GM19351 (cell line): ENCODE results near the gene STOML1.

Experiments
- ATAC-seq: cut with Tn5 transposase; IDR thresholded peaks from one replicate; pipeline ENCODE4 v1.9.1; 2021; ENCODE audit warnings: mild to moderate bottlenecking, moderate library complexity; ENCODE audit not compliant: unreplicated experiment

STOML1 gene

GRCh38 chr15:74022706-74023470 lies 30.8 kb upstream of the STOML1 start:
- no peak for ATAC-seq

DNA sequence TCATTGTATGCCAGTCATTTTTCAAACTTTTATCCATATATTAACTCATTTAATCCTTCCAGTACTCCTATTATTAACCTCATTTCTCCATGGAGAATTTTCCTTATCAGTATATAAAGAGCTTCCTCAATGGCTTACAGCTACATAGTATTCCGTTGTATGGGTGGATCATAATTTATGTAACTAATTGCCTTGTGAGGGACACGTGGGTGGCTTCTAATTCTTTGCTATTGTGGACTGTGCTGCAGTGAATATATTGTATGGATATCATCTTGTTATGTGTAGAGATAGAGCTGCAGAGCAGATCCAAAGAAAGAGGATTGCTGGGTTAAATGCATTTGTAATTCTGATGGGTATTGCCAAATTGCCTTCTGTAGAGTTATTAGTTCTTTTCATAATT lies 27.6 kb upstream of the STOML1 start:
- ATAC-seq: no peak

DNA sequence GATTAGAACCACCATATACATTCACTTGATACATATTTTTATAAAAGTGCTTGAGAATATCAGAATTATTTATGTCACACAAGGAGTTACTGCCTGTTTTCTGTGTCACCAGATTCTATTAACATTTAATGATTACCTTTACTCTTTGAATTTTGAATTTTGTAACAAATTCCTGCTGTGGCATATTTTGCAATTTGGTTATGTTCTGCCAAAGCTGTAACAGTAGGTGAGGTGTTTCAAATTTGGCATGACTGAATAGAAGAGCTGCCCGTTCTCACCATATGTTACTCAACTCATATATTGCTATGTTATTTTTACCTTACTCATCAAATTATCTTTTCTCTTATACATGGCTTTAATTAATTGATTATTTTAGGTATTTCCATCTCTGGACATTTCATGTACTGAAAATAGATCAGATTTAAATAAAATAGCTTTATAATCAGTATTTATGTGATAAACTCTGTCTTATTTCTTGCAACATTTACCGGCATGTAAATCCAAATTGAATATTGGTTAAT lies 21.3 kb upstream of the STOML1 start:
- ATAC-seq: no peak

- ATAC-seq: no peak
Measured at GRCh38 chr15:74011610-74012009, 19.5 kb upstream of the STOML1 start.

GRCh38 chr15:74010929-74011540 lies 18.9 kb upstream of the STOML1 start:
- no peak for ATAC-seq

DNA sequence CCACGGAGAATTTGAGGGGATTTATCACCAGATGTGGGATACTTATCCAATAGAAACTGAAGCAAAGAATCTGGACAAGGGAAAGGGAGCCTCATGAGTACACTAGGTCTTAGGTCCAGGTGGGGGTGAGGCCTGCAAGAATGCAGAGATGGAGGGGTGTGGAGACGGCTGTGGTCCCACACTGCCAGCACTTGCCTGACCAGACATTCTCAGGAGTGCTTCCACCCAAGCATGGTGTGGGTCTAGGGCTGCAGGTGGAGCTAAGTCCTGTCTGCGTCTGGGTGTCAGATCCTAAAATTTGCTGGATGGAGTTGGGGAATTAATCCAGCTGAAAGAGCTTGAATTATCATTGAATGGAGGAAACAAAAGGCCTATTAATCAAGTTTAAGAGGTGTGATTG lies 16.8 kb upstream of the STOML1 start:
- ATAC-seq: no peak

GRCh38 chr15:74007820-74008371 lies 15.8 kb upstream of the STOML1 start:
- no peak for ATAC-seq

DNA sequence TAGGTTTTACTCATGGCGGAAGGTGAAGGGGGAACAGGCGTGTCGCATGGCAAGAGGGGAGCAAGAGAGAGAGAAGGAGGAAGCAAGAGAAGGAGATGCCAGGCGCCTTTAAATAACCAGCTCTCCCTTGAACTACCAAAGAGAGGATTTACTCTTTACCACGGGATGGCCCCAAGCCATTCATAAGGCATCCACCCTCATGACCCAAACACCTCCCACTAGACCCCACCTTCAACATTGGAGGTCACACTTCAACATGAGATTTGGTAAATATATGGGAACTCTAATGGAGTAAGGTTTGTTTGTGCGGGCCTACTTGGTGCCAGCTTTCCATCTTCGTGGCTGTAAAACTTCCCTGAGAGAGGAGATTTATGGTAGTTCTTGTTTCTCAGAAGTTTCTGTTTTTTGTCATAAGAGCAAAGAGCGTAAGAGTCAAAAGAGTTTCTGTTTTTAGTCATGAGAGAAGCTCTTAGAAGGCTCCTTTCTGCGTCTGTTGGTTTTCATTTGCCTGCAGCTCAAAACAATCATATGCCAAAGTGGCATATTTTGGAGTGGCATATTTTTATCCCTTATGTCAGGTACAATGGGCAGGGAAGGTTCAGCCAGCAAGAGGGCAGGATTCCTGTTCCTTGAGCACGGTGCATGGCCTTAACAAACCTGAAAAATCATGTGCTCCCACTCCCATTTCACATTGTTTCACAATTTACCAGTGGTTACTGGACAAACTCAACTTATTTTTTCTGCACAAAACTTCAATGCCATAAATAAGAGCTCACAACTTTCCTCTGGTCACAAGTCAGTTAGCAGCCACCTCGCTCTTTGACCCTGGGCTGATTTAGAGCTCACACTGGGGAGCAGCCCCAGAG lies 14.9 kb upstream of the STOML1 start:
- ATAC-seq: no peak

DNA sequence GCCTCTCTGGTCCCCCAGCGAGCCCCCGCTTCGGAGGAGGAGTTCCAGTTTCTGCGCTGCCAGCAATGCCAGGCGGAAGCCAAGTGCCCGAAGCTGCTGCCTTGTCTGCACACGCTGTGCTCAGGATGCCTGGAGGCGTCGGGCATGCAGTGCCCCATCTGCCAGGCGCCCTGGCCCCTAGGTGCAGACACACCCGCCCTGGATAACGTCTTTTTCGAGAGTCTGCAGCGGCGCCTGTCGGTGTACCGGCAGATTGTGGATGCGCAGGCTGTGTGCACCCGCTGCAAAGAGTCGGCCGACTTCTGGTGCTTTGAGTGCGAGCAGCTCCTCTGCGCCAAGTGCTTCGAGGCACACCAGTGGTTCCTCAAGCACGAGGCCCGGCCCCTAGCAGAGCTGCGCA lies 5.9 kb upstream of the STOML1 start:
- ATAC-seq: no peak

GRCh38 chr15:73996939-73997338 lies 4.8 kb upstream of the STOML1 start:
- ATAC-seq: no peak

- no peak for ATAC-seq
Measured at GRCh38 chr15:73996267-73996666, 4.2 kb upstream of the STOML1 start.

DNA sequence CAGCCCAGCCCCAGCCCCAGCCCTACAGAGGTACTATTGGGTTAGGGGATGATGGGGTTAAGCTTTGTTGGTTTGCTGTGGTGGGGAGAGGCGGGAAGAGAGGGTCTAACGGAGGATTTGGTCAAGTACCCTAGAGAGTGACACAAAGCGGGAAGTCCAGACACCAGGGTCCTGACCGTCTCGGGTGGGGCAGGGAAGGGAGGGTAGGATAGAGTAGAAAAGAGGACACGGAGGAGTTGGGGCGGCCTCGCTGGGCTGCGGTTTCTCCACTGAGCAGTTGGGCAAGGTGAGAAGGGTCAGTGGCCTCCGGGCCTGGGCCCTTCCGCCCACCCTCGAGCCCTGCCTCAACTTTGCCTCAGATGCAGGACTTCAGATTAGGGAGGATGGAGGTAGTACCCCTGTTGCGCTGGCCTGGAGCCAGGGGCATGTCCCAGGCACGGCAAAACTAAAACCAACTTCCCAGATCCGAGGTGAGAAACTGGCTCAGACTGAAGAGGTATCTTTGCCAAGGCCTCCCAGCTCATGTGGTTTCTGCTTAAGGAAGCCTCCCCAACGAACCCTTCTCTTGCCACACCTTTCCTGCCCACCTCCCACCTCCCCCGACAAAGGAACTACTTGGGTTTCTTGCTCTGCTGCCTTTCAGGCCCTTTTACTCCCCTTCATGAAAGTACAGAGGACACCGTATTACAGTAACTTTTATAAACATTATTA lies 3.0 kb upstream of the STOML1 start:
- ATAC-seq: no peak

DNA sequence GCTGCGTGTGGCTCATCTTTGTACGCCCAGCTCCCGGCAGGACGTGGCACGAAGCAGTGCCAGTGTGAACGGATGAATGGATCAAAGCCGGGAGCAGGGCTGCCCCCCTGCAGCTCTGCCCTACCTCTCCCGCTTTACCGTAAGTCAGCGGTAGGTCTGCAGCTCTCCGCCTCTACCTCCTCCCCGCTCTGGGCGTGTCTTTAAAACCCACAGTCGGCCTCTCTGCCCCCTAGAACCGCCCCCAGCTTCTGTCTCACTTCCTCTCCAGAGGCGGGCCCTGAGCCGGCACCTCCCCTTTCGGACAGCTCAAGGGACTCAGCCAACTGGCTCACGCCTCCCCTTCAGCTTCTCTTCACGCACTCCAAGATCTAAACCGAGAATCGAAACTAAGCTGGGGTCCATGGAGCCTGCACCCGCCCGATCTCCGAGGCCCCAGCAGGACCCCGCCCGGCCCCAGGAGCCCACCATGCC lies 2.4 kb upstream of the STOML1 start, which contains the start of gene PML:
Gene PML (plus strand): TSS at position 304 of the 471 bp plus-strand sequence. CDS start 97 bp downstream, at position 401.
- ATAC-seq: peak; percentile 73

GRCh38 chr15:73993211-73993994 lies 1.3 kb upstream of the STOML1 start:
- ATAC-seq: no peak

DNA sequence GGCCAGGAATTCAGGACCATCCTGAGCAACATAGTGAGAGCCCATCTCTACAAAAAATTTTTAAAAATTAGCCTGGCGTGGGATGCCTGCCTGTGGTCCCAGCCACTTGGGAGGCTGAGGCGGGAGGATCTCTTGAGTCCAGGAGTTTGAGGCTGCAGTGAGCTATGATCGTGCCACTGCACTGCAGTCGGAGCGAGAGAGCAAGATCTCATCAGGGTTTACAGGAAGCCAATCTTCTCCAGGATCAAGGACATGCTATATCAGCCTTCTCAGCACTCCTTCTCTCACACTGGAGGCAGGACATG lies 451 bp upstream of the STOML1 start:
- ATAC-seq: no peak

DNA sequence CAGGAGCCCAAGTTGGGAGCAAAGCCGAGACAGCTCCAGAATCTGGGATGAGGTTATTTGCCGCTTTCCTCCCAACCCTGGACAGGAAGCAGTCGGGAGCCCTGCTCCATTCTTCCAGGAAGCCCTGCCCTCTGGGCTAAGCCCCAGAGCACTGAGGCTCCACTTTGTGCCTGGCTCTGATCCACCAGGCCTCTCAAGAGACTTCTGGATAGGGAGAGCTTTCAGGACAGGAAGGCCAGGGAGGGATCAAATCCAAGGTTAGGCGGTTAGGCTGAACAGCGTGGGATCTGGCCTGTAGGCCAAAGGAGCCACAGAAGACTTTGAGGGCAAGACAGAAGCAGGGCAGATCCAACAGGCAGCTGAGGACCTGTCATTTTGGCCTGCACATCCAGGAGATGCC lies 835 bp downstream of the STOML1 start:
- ATAC-seq: no peak

DNA sequence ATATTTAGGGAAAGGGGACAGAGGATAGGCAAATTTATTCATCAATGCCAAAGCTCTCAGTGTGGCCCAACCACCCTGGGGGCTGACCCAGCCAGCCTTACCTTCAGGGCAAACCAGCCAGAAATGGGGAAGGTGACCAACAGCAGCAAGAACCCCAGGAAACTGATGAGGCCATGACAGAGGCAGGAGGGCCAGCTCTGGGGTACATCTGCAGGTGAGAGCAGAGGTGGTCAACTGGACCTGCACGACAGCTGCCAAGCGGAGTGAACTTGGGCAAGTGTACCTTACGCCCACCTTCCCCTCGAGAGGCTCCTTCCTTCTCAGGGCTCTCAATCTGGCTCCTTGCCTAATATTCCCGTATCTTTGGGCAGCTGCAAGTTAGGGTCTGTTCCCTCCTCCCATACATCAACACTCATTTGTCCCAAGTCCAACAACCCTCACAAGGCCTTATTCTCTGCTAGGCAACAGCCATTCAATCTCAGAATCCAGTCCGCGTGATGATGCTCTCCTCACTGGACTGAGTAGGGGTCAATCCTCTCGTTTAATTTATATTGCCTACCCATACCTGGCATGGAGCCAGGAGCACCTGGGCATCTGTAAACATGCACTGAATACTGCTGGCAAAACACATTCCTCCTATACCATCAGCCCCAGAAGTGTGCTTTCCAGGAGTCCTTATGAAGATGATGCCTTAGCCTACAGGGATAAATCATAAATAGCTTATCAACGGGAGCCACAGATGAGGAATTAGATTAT lies 1.7 kb downstream of the STOML1 start:
- ATAC-seq: no peak

DNA sequence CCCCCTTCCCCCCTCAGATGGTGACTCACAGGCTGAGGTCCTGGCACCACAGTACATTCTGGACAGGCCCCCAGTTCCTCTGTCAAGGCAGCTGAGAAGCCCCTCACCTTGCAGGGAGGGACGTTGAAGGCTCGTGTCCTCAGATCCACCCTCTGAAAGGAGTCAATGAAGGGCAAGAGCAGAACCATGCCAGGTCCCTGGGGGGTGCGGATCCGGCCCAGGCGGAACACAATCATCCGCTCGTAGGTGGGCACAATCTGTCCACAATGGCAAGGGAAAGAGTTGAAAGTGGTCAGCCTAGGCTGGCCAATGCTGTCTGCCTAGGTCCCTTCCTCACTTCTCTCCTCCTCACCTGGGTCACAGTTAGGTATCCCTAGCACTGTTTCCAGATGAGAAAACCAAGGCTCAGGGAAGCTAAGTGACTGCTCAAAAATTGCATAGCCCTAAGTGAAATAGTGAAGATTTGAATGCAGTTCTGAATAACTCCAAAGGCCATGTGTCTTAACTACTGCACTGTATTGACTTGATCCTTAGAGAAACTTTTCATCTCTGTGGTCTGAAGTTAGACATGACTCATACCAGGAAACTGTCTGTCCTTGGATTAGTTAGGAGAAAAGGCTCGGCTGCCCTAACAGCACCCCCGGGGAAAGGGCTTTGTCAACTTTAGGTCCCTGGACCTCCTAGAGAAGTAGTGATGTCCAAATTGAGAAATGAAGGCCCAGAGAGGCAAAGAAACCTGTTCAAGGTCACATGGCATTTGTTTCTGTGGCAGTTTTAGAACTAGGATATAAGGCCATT lies 2.9 kb downstream of the STOML1 start:
- ATAC-seq: no peak
